CD4-positive, alpha-beta T cell (primary cell): Measurements from ENCODE around the gene NAA30. TPM values are rescaled to one million over a fixed set of nuclear protein-coding genes. Genes with fewer than 3 reads are reported as not detected.

Experiments
- ATAC-seq: fragments of 200-7000 bp; cut with Tn5 transposase; one replicate; pipeline ENCODE4 v1.10.0; 2022; ENCODE audit warnings: mild to moderate bottlenecking; ENCODE audit not compliant: poor library complexity
- CTCF ChIA-PET: fragments of 350-600 bp; sonication (Branson Sonifier 250); formaldehyde crosslinking; loops from one replicate; lab custom pipeline; 2021; ENCODE audit warnings: antibody characterized with exemption, inconsistent platforms; lab: Charles Lee
- POLR2A ChIA-PET: fragments of 350-600 bp; sonication (Branson Sonifier 250); formaldehyde crosslinking; loops from one replicate; lab custom pipeline; 2021; ENCODE audit warnings: antibody characterized with exemption, inconsistent platforms; lab: Charles Lee
- DNase-seq, 14 experiments: peaks; one replicate each; pipeline ENCODE4 v3.0.0-alpha.2; 2013 to 2020; ENCODE audit warnings: mixed read lengths in 2 of 14
- H3K27ac ChIP-seq, 2 donors: one replicate each; pipeline versions ENCODE4 v1.5.1 to v1.7.0; 2013; ENCODE audit warnings: low read length in 2 of 2, low read depth in 1 of 2, mild to moderate bottlenecking in 1 of 2
- H3K27me3 ChIP-seq, 2 experiments: 1 replicate in 1 of 2; 2 replicates in 1 of 2; pipeline versions ENCODE4 v1.6.1 to v1.7.0; 2013; ENCODE audit warnings: low read length in 2 of 2, control low read depth in 1 of 2, mild to moderate bottlenecking in 1 of 2, moderate library complexity in 1 of 2; ENCODE audit not compliant: insufficient read depth in 2 of 2, control insufficient read depth in 1 of 2
- H3K36me3 ChIP-seq: one replicate; pipeline ENCODE4 v1.6.1; 2013; ENCODE audit warnings: low read length, control low read depth; ENCODE audit not compliant: insufficient read depth
- H3K4me1 ChIP-seq: one replicate; pipeline ENCODE4 v1.6.1; 2013; ENCODE audit warnings: low read length, control low read depth; ENCODE audit not compliant: insufficient read depth
- H3K4me3 ChIP-seq: one replicate; pipeline ENCODE4 v1.5.1; 2013; ENCODE audit warnings: mild to moderate bottlenecking, low read length, moderate library complexity
- H3K9me3 ChIP-seq, 2 experiments: 1 replicate in 1 of 2; 2 replicates in 1 of 2; pipeline versions ENCODE4 v1.6.1 to v1.7.0; 2013; ENCODE audit warnings: low read length in 2 of 2, mild to moderate bottlenecking in 2 of 2, control low read depth in 1 of 2, moderate library complexity in 1 of 2; ENCODE audit not compliant: control insufficient read depth in 1 of 2, insufficient read depth in 1 of 2
- H3K27ac Mint-ChIP-seq: one replicate; pipeline ENCODE4 v1.8.0; 2020; ENCODE audit warnings: mixed read lengths
- H3K27me3 Mint-ChIP-seq: one replicate; pipeline ENCODE4 v1.8.0; 2021; ENCODE audit warnings: mixed read lengths
- H3K36me3 Mint-ChIP-seq: one replicate; pipeline ENCODE4 v1.8.0; 2021; ENCODE audit warnings: low read depth, mixed read lengths
- H3K4me1 Mint-ChIP-seq: one replicate; pipeline ENCODE4 v1.8.0; 2021; ENCODE audit warnings: low read depth, mixed read lengths
- H3K4me3 Mint-ChIP-seq: one replicate; pipeline ENCODE4 v1.8.0; 2020; ENCODE audit warnings: mild to moderate bottlenecking, mixed read lengths
- H3K9me3 Mint-ChIP-seq: one replicate; pipeline ENCODE4 v1.8.0; 2020; ENCODE audit warnings: mixed read lengths
- intact Hi-C, 2 experiments: fragments of 100-400 bp; cut with DNase I in 1 of 2; cut with micrococcal nuclease in 1 of 2; formaldehyde crosslinking; loops; one replicate each; pipeline versions ENCODE4 v1.15.1 to v1.9.0; 2023 to 2025; cut with DNase I, micrococcal nuclease
- total RNA-seq, 174 experiments: library from RNA in 2 of 174; stranded (reverse) in 2 of 174; gene quantifications; one replicate each; pipeline ENCODE4 v1.2.3 and lab custom pipeline; 2021 to 2026
- TF ChIP-seq, protein P1 (sequence below): fragments of 200-600 bp; IDR thresholded peaks from one replicate; pipeline ENCODE4 v1.8.0; 2022; ENCODE audit warnings: antibody characterized with exemption, mild to moderate bottlenecking

NAA30 gene
- total RNA-seq, 2 experiments from 2014 or later = 25.8 to 27.7 TPM

- H3K36me3 ChIP-seq = no peaks in the 10 kb centered on the region
- H3K27ac Mint-ChIP-seq = no peak overlapping the region
- no peaks in the 10 kb centered on the region for H3K9me3 Mint-ChIP-seq
- H3K4me1 Mint-ChIP-seq = no peaks in the 10 kb centered on the region
- TF ChIP-seq, protein P1, sequence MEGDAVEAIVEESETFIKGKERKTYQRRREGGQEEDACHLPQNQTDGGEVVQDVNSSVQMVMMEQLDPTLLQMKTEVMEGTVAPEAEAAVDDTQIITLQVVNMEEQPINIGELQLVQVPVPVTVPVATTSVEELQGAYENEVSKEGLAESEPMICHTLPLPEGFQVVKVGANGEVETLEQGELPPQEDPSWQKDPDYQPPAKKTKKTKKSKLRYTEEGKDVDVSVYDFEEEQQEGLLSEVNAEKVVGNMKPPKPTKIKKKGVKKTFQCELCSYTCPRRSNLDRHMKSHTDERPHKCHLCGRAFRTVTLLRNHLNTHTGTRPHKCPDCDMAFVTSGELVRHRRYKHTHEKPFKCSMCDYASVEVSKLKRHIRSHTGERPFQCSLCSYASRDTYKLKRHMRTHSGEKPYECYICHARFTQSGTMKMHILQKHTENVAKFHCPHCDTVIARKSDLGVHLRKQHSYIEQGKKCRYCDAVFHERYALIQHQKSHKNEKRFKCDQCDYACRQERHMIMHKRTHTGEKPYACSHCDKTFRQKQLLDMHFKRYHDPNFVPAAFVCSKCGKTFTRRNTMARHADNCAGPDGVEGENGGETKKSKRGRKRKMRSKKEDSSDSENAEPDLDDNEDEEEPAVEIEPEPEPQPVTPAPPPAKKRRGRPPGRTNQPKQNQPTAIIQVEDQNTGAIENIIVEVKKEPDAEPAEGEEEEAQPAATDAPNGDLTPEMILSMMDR = no peak
- ChIA-PET POLR2A (no interaction called here), CTCF (no interaction called here)
- DNase-seq (no peak), ATAC-seq (no peak)
- no peaks in the 10 kb centered on the region for H3K36me3 Mint-ChIP-seq
- intact Hi-C loops = no loop called here
- no peaks in the 10 kb centered on the region for H3K9me3 ChIP-seq
- no peak overlapping the region for H3K4me3 ChIP-seq
- no peak overlapping the region for H3K4me3 Mint-ChIP-seq
- H3K27me3 ChIP-seq = no peaks in the 10 kb centered on the region
- H3K27ac ChIP-seq = no peak overlapping the region
- H3K4me1 ChIP-seq = no peaks in the 10 kb centered on the region
- peaks cover 10% of the 10 kb centered on the region for H3K27me3 Mint-ChIP-seq
Measured at GRCh38 chr14:57435923-57436322, 45.5 kb downstream of the NAA30 start.

DNA sequence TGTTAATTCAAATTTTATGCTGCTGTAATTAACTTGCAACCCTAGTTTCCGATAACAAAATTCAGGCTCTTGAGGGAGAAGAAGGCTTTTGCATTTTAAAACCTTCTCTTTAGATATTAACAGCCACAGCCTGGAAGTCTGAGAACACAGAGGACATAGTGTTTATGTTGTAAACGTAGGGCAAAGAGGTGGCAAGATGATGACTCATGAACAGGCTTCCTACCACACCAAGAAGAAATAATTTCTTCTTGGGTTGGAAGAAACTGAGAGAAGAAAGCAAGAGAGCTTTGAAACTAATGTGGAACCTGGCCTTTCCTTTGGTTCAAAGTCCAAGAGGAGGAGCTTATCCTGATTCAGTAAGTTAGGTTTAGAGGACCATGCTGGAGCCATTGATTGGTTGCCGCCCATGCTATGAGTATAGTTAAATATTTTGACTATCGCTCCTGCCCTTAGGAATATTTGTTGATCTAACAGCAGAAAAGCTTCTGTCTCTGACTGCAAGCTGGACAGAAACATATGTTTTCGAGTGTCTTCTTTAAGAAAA is 71.5 kb downstream of the NAA30 start:
- Histone ChIP-seq H3K9me3 (no peaks in the 10 kb centered on the region), H3K4me3 (no peak overlapping the region), H3K27me3 (no peaks in the 10 kb centered on the region), H3K36me3 (no peaks in the 10 kb centered on the region), H3K4me1 (no peaks in the 10 kb centered on the region), H3K27ac (no peak overlapping the region)
- Mint-ChIP-seq H3K4me1 (no peaks in the 10 kb centered on the region), H3K4me3 (no peak overlapping the region), H3K27ac (no peak overlapping the region), H3K36me3 (no peaks in the 10 kb centered on the region), H3K9me3 (no peaks in the 10 kb centered on the region), H3K27me3 (peaks cover 10% of the 10 kb centered on the region)
- intact Hi-C loops = no loop called here
- CTCF ChIA-PET = no interaction called here
- POLR2A ChIA-PET = no interaction called here
- ATAC-seq (no peak), DNase-seq (no peak)
- TF ChIP-seq, protein P1 = no peak

DNA sequence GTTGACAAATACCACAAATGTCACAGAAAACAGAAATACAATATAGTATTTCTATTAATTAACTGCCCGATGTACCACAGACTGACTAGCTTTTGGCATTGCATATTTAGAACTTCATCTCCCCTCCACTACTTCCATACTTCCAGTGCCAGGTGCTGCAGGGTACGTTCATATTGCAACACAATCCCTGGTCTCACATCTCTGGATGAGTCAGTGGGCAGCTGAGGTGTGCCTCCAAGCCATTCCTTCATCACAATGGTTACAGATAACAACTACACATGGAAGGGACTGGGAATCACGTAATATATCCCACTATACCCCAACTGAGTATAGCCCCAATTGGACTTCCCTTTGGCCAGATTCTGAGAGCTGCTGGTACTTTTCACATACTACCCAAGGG is 72.2 kb downstream of the NAA30 start:
- H3K4me3 ChIP-seq = no peak overlapping the region
- DNase-seq (no peak), ATAC-seq (no peak)
- peaks cover 9% of the 10 kb centered on the region for H3K27me3 Mint-ChIP-seq
- no peak overlapping the region for H3K27ac ChIP-seq
- H3K27me3 ChIP-seq = no peaks in the 10 kb centered on the region
- intact Hi-C loops = no loop called here
- H3K9me3 ChIP-seq = no peaks in the 10 kb centered on the region
- TF ChIP-seq, protein P1 = no peak
- CTCF ChIA-PET = no interaction called here
- H3K27ac Mint-ChIP-seq = no peak overlapping the region
- POLR2A ChIA-PET = no interaction called here
- no peaks in the 10 kb centered on the region for H3K36me3 ChIP-seq
- no peaks in the 10 kb centered on the region for H3K4me1 Mint-ChIP-seq
- no peak overlapping the region for H3K4me3 Mint-ChIP-seq
- H3K9me3 Mint-ChIP-seq = no peaks in the 10 kb centered on the region
- no peaks in the 10 kb centered on the region for H3K36me3 Mint-ChIP-seq
- H3K4me1 ChIP-seq = no peaks in the 10 kb centered on the region
